ENCODE measurements around the gene IRF6.

Gene IRF6

DNA sequence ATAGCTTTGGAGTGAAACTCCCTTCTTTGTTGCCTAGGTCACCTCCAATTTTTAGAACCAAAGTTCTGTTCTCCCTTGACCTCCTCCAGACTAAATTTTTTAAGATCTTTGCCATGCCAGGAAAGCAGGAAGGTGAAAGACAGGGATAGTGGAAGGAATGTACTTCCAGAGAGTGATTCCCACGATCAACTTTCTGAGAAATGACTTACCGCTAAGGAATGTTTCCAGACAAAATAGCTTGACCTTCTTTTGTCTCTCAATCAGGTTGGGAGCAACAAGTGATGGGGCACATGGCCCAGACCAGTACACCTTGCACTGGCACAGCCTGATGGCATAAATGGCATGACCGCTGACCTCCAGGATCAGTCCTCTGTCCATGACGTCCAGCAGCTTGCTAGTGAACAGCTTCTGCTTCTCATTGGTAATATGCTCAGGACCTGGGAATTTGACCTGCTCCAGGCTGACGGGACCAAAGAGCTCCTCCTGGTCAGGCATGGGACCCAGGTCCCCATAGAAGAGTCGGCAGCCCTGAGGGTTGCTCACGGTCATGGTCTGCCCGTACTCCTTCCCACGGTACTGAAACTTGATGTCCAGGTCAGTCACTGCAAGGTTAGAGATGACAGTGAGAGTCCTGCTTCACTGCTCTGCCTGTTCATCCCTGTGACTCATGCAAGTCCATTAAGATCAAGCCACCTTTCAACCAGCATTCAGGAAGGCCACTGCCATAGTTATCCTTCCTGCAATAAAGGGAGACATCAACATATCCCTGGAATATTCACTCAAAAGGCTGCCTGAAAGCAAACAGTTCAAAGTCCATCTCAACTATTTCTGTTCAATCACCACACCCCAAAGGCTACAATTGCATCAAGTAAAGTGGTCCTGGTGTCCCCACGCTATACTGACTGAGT is 15.4 kb downstream of the IRF6 start:
- DNase-seq: no peak

GRCh38 chr1:209789245-209789644 is 16.7 kb downstream of the IRF6 start:
- DNase-seq: no peak

DNA sequence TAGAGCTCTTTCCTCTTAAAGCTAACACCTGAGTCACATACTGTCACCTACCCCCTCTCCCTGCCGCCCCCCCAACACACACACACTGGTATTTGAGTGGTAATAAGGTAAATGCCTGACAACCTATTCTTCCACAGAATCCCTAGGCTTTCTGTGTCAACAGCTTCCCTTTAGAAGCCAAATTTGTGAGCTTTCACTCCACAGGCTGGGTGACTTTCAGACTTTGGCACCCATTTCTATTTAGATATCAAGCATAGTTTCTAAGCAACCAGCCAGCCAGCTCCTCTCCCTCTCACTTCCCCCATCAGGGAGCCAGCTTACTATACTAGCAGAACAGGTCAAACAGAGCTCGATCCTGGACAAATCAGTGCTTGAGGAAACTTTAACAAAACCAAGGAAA is 18.4 kb downstream of the IRF6 start:
- DNase-seq: no peak

DNA sequence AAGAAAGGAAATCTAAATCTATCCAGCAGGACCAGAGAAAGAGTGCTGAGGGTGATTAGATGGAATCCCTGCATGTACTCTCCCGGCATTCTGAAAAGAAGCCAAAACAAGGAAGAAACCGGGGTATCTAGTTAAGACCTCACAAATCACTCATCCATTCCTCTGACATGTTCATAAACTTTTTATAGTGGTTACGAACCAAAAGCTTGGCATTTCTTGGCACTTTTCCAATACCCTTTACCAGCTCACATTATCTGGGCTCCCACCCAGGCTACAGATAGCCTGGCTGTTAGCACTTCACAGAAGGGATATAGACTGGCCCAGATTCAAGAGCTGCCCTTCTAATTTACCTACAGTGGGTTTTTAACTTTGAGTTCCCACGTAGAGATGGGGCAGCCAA is 19.8 kb downstream of the IRF6 start:
- no peak for DNase-seq

- DNase-seq: no peak
Observed at GRCh38 chr1:209785592-209785991, 20.4 kb downstream of the IRF6 start.

DNA sequence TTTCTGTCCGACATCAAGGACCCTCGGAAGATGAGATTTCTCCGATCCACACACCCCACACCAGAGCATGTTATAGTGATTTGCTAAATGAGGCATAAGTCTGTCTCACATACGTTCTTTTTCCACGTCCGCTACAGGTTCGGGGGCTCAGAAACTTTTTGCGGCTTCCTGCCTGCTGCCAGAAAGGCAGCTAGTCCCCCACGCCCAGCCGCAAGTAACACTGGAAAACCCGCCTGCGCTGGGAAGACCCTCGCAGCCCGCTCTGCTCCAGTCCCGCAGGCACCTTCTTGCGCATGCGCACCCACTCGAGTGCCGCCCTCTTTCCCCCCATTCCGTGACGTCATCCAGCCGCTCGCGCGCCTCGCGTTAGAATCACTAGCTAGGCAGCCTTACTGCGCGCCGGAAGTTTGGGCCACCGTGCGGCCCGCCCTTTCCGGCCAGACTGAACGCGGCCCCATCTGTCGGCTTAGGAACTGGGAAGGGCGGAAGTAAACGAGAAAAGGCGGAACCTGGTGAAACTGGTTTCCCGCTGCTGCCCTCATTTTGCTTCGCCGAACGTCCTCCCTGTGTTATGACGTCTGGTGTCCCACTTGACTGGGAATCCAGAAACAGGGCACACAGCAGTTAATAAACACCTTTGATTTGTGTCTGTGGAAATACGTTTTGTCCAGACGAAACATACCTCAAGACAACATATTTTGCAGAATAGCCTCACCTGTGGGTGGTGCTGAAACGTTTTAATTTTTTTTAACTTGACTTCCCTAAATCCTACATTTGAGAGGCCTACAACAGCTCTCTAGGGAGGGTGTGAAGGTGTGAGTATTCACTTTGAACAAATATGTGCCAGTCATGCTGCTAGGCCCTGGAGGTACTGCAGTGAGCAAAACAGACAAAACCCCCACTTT is 21.4 kb downstream of the IRF6 start, which contains the start of gene C1orf74:
Gene C1orf74, minus strand, starts transcription at position 295 of the 905 bp plus-strand sequence. CDS start 925 bp downstream, outside the sequence.
- peak; percentile 99 to 100 for DNase-seq

DNA sequence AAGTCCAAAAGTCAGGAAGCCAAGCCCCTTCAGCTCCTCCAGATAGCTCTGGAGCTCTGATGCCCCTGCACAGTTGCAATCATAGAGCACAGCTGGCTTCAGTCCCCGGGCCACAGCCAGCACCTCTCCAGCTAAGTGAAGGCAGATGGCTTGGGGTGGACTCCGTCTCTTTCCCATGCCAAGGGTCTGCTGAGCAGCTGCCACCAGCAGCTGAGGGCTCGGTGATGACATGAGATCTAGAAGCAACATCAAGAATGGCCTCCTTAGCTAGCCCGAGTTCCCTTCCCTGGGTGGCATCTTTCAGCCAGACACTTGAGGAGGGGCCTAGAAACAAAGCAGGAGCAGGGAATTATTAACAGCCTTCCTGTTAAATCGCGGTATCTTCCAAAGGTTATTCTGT is 22.6 kb downstream of the IRF6 start:
- no peak for DNase-seq

- no peak for DNase-seq
Observed at GRCh38 chr1:209780268-209780667, 25.7 kb downstream of the IRF6 start.

- no peak for DNase-seq
Observed at GRCh38 chr1:209778102-209778501, 27.8 kb downstream of the IRF6 start.

- no peak for DNase-seq
Observed at GRCh38 chr1:209777587-209777986, 28.4 kb downstream of the IRF6 start.

DNA sequence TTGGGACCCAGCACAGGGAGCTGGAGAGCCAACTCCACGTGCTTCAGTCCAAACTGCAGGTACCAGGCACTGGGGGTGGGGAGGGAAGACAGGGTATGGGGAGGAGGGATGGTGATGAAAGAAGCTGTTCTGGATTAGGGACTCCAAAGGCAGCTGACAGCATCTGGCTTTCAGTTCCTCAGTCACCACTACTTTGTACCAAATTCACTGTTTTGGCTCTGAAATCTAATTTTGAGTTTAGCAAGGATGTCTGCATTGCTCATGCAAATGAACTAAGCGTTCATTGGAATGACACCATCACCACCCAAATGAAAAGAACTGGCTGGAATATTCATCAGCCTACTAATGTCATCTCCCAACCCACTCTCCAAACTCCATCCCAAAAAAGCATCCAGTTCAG is 30.3 kb downstream of the IRF6 start:
- no peak for DNase-seq

DNA sequence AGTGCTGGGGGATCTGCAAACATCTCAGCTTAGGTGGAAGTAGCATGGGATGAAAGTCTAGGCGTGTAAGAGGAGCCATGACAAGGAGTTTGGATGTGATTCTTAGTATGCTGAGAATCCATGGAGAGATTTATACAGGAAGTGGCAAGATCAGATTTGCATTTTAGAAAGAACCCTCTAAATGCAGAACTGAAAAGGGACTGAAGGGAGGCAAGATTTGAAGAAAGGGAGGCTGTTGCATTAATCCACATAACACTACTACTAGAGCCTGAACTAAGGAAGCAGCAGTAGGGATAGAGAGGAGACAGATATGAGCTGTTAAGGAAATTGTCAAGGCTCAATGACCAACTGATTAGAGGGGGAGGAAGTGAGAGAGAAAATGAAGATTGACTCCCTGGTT is 31.4 kb downstream of the IRF6 start:
- DNase-seq: peak in 1 of 2 donors; percentile 23

DNA sequence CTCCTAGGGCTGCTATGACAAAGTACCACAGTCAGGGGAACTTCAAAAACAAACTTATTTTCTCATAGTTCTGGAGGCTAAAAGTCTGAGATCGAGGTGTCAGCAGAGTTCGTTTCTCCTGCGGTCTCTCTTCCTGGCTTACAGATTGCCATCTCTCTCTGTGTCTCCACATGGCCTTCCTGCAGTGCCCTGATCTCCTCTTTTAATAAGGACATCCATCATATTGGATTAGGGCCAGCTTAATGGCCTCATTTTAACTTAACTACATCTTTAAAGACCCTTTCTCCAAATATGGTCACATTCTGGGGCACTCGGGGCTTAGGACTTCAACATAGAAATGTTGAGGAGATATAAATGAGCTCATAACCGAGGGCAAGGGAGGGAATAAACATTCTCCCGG is 33.8 kb downstream of the IRF6 start:
- no peak for DNase-seq

DNA sequence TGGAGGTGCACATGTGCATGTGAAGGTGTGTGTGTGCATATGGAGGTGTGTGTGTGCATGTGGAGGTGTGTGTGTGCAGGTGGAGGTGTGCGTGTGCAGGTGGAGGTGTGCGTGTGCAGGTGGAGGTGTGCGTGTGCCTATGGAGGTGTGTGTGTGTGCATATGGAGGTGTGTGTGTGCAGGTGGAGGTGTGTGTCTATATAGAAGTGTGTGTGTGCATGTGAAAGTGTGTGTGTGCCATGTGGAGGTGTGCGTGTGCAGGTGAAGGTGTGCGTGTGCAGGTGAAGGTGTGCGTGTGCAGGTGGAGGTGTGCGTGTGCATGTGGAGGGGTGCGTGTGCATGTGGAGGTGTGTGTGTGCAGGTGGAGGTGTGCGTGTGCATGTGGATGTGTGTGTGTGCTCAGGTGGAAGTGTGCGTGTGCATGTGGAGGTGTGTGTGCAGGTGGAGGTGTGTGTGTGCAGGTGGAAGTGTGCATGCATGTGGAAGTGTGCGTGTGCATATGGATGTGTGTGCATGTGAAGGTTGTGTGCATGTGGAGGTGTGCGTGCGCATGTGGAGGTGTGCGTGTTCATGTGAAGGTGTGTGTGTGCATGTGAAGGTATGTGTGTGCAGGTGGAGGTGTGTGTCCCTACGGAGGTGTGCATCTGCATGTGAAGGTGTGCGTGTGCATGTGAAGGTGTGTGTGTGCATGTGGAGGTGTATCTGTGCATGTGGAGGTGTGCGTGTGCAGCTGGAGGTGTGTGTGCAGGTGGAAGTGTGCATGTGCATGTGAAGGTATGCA is 35.1 kb downstream of the IRF6 start:
- no peak for DNase-seq

- peak; percentile 37 to 48 for DNase-seq
Observed at GRCh38 chr1:209769971-209770370, 36.0 kb downstream of the IRF6 start.

GRCh38 chr1:209769171-209769904 is 36.6 kb downstream of the IRF6 start:
- DNase-seq: peak; percentile 78 to 80

DNA sequence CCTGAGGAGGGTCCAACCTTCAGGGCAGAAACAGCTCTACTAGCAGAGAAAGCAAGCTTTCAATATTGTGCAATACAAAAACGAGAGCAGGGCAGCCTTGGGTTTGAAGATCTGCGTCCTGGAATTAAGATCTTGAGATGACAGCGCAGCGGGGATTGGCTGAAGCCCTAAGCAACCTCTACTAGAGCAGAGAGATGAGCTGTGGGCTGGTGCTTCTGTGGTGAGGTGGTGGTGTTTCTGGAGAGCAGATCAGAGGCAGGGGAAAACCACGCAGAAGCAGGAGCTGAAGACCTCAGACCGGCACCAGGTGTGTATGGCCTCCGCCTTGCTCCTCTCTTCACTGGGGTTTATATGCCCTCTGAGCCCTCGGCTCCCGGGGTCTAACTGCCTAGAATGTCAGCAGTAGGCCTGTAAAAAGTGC is 37.6 kb downstream of the IRF6 start:
- no peak for DNase-seq

GRCh38 chr1:209767706-209768105 is 38.2 kb downstream of the IRF6 start:
- DNase-seq: peak in 1 of 2 donors; percentile 38

DNA sequence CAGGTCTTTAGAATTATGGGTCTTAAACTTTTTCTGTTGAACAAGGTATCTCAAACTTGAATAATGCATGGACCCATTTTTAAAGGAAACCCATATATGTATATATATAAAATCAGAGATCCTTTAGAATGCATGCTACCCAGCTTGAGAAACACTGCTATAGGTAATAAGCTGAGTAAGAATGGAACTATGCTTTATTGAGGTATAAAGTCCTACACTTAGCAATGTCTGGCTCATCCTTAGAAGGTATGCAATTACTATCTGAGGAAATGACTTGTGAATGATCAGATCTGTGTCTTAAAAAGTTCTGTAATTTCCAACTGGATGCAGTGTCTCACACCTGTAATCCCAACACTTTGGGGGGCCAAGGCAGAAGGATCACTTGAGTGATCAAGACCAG is 38.8 kb downstream of the IRF6 start:
- no peak for DNase-seq

DNA sequence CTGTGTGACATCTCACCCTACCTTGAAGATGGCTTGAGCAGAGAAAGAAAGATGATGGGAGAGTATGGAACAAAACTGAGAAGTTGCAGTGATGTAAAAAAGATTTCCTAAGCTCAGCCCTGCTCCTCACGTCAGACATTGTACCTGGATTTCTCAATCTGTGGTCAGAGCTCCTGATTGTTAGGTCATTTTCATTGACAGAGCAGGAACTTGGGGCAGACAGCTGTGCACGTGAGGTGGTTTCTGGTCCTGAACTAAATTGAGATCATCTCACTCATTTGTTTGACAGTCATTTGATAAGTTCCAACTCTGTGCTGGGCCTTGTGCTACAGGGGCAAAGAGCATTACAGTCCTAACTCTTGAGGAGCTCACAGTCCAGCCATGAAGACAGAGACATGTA is 39.9 kb downstream of the IRF6 start:
- peak; percentile 85 to 90 for DNase-seq

GRCh38 chr1:209761011-209761635 is 44.8 kb downstream of the IRF6 start:
- DNase-seq: peak; percentile 68 to 81
